ENCODE data around the gene RNFT2. TPM values are rescaled to one million over a fixed set of nuclear protein-coding genes. Genes with fewer than 3 reads are reported as not detected.
A peak's percentile ranks its signal among the peaks of the same experiment; 100 is the strongest.
"Not testable (repeated sequence)": the region's sequence is repeated elsewhere in the genome, so short reads cannot be mapped to it uniquely, and the experiment has no call there.

The RNFT2 gene
- total RNA-seq, 8 experiments from 2014 or later: 0.71 to 56.3 (median 29.9) TPM

DNA sequence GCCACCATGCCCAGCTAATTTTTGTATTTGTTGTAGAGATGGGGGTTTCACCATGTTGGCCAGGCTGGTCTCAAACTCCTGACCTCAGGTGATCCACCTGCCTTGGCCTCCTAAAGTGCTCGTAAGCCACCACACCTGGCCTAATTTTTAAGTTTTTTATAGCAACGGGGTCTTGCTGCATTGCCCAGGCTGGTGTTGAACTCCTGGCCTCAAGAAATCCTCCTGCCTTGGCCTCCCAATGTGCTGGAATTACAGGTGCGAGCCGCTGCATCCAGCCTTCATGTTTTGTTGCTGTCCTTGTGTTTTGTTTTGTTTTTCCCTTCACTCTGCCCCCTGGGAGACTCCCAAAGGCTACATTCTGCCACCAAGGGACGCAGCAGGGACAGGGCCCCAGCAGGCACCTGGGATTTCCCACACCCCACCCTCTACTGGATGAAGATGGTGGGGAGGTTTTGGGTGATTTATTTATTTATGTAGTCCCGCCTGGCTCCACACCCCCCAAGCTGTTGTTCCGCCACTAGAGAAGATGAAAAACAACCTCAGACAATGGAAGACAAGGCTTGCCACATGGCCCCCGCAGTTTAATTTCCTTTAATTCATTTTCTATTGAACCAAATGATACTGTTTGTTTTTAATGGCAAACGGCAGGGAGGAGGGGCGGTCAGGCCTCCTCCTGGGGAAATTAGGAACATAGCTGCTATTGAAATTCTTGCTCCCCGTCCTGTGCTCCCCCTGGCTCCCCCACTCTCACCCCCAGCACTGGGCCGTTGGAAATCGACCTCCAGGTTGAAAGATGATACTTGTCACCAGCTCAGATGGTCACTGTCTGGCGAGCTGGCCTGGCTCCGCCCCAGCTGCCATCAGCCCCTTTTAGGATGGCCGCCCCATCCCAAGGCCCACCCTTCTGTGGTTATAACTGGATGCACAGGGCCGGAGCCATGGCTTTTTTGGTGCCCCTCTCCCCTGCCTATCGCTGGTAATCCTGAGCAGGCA lies 70.3 kb downstream of the RNFT2 start:
- WGBS, 10 experiments: 30 to 100% (median 56%) methylated on average over 1 to 4 of the region's 18 CpGs; no CpG with 5 or more reads in 2 of the 10 experiments
- peak overlapping the region in 1 of 2 donors; percentile 24 for H3K27ac ChIP-seq
- ATAC-seq (replicated peaks in 6 of 8): peak in 4 of 8 experiments; percentile 7 to 44 (median 34)
- in situ Hi-C loops (cut with MboI; ENCODE audit: low pct_unique_long_range_greater_than_20kb in 2 of 9, low sequenced_read_pairs in 9 of 9, unreplicated experiment in 9 of 9): no loop called here
- no peak overlapping the region for H3K4me3 ChIP-seq
- peaks cover 4 to 6% of the 10 kb centered on the region in 2 donors for H3K4me1 ChIP-seq (replicated peaks in 1 of 2)

DNA sequence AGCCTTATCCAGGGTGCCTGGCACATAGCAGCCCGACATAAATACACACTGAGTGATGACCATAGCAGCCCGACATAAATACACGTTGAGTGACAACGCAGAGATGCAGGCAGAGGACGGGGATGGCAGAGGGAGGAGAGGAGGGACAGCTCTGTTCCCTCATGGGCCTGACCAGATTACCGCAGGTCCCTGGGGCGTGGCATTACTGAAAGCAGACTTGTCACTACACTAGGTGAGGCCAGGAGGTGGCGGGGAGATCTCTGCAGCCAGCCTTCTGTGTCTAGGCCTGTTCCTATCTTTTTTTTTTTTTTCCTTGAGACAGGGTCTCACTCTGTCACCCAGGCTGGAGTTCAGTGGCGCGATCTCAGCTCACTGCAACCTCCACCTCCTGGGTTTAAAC lies 74.1 kb downstream of the RNFT2 start:
- in situ Hi-C loops (cut with MboI; ENCODE audit: low pct_unique_long_range_greater_than_20kb in 2 of 9, low sequenced_read_pairs in 9 of 9, unreplicated experiment in 9 of 9): no loop called here
- no peak overlapping the region for H3K27ac ChIP-seq
- no peak for ATAC-seq (replicated peaks in 6 of 8)
- H3K4me1 ChIP-seq (replicated peaks in 1 of 2): peaks cover 4 to 6% of the 10 kb centered on the region in 2 donors
- H3K4me3 ChIP-seq: no peak overlapping the region
- WGBS, 10 experiments: 43 to 100% (median 86%) methylated on average over 1 to 10 of the region's 10 CpGs; no CpG with 5 or more reads in 6 of the 10 experiments

DNA sequence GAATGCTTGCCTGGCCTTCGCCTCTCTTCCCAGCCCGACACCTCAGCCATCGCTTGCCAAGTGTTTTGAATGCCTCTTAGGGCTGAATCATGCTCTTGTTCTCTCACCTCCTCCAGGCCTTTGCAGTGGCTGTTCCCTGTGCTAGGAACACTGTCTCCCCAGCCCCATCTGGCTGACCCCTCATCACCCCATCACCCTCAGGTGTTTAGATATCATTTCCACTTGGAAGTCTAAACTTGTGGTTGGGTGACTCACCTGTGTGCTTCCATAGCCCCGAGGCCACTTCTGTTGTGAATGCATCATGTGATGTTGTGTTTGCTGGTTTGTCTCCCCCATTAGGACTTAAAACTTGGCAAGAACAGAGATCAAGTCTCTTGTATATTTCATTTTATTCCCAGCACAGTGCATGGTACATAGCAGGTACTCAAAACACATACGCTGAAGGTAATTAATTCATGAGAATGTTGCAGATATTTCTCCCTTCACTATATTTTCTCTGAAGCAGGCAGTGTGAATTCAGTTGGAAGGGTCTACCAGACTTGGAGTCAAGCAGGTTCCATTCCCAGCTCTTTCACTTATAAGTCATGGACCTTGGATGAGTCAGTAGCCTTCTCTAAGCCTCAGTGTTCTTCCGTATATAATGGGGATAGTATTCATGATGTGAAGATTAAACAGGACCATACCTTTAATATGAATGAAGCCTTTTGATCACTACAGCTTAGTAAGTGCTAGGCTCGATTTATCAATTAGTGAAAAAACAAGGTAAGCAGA lies 75.3 kb downstream of the RNFT2 start:
- in situ Hi-C loops (cut with MboI; ENCODE audit: low pct_unique_long_range_greater_than_20kb in 2 of 9, low sequenced_read_pairs in 9 of 9, unreplicated experiment in 9 of 9): no loop called here
- no peak for ATAC-seq (replicated peaks in 6 of 8)
- Histone ChIP-seq H3K4me3 (no peak overlapping the region), H3K27ac (no peak overlapping the region), H3K4me1 (replicated peaks in 1 of 2) (peaks cover 9 to 12% of the 10 kb centered on the region in 2 donors)
- WGBS, 10 experiments: 75 to 100% (median 95%) methylated on average over 1 to 6 of the region's 7 CpGs

DNA sequence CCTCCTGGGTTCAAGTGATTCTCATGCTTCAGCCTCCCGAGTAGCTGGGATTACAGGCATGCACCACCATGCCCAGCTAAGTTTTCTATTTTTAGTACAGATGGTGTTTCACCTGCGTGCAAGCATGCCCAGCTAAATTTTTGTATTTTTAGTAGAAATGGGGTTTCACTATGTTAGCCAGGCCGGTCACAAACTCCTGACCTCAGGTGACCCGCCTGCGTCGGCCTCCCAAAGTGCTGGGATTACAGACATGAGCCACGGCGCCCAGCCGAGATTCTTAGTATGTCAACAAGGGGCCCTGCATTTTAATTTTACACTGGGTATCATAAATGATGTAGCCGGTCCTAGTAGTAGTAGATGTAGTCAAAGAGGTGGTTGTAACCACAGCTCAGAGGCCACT lies 76.7 kb downstream of the RNFT2 start:
- H3K27ac ChIP-seq; H3K4me3 ChIP-seq; in situ Hi-C loops (cut with MboI; ENCODE audit: low pct_unique_long_range_greater_than_20kb in 2 of 9, low sequenced_read_pairs in 9 of 9, unreplicated experiment in 9 of 9); ATAC-seq (replicated peaks in 6 of 8): not testable (repeated sequence)
- 71 to 100% (median 95%) methylated on average over 1 to 9 of the region's 10 CpGs; no CpG with 5 or more reads in 3 of the 10 experiments for WGBS, 10 experiments
- peaks cover 7 to 15% of the 10 kb centered on the region in 2 donors for H3K4me1 ChIP-seq (replicated peaks in 1 of 2)

DNA sequence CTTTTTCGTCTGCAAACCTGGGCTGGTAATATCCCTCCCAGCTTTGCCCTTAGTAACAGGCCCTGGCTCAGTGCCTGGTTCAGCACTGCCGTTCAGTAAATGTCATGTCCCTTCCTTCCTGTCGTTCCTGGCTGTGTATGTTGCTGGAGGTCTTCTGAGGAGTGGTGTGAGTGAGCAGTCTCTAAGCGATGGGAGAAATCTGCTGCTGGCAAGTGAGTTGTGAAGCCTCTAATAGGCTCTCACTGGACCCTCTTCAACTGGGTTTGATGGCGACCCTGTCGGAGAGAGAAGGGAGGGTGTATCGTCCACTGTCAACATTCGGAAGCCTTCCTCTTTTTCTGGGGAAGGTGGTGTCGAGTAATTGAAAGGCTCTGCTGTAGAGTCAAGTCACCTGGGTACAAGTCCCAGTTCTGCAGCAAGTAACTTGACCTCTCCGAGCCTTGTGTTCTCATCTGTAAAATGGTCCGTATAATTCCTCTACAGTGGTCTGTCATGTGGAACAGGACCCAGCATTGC lies 80.3 kb downstream of the RNFT2 start:
- peaks cover 7 to 17% of the 10 kb centered on the region in 2 donors for H3K4me1 ChIP-seq (replicated peaks in 1 of 2)
- ATAC-seq (replicated peaks in 6 of 8): peak in 1 of 8 experiments; percentile 15
- H3K4me3 ChIP-seq: peak overlapping the region; percentile 38 to 78 (median 59)
- 27 to 75% (median 45%) methylated on average over 1 to 7 of the region's 11 CpGs for WGBS, 10 experiments
- H3K27ac ChIP-seq: peak overlapping the region; percentile 86 to 97
- in situ Hi-C loops (cut with MboI; ENCODE audit: low pct_unique_long_range_greater_than_20kb in 2 of 9, low sequenced_read_pairs in 9 of 9, unreplicated experiment in 9 of 9): no loop called here

DNA sequence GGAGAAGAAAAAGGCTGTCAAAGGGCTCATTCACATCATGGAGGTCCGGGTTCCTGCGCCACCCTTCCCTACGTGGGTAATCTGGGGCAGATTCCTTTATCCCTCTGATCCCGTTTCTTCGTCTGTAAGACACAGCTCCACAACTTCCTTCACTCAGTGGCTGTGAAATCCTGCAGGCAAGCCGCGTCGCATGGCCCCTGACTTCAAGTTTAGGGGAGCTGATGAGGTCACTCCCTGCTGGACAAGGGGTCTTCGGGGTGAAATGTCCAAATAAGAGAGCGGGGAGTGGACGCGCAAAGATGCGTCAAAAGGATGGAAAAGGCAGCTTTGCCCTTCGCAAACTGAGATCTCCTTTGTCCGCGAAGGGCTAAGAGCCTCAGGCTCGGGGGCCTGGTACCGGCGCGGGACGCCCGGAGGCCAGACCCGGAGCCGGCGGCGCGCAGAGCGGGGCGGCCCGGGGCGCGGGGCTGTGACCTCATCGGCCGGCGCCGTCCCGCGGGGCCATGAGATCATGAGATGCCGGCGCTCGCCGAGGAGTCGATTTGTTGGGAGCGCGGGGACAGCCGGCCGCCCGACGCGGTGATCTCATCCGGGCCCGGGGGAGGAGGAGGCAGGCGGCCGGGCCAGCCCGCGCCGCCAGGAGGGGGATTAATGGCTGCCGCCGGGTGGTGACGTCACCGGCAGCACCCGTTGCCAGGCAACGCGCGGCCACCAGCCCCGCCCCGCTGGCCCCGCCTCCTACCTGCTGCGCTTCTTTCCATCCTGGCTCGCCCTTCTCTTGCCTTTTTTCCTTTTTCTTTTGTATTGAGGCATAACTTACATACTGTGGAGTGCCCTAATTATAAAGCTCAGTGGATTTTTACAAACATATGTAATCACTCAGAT lies 81.1 kb downstream of the RNFT2 start:
- peaks cover 7 to 17% of the 10 kb centered on the region in 2 donors for H3K4me1 ChIP-seq (replicated peaks in 1 of 2)
- 0 to 10% (median 0%) methylated on average over 1 to 21 of the region's 70 CpGs for WGBS, 10 experiments
- H3K27ac ChIP-seq: peak overlapping the region; percentile 86 to 97
- peak overlapping the region; percentile 38 to 78 (median 59) for H3K4me3 ChIP-seq
- in situ Hi-C loops (cut with MboI; ENCODE audit: low pct_unique_long_range_greater_than_20kb in 2 of 9, low sequenced_read_pairs in 9 of 9, unreplicated experiment in 9 of 9): no loop called here
- peak; percentile 95 to 99 (median 98) for ATAC-seq (replicated peaks in 6 of 8)

DNA sequence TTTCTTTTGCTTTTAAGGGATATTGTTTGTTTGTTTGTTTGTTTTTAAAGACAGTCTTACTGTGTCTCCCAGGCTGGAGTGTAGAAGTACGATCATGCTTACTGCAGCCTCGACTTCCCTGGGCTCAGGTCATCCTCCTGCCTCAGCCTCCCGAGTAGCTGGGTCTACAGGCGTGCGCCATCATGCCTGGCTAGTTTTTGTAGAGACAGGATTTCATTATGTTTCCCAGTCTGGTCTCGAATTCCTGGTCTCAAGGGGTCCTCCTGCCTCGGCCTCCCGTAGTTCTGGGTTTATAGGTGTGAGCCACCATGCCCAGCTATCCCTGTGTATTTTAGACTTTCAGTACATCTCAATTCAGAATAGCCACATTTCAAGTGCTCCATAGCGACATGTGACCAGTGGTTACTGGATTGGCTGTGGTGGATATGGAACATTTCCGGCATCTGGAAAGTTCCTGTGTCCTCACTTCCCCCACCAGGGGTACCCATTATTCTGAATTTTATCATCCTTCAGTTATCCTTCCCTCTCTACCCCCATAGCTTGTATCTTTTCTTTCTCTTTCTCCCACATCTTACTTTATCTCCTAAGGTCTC lies 82.0 kb downstream of the RNFT2 start:
- no peak for ATAC-seq (replicated peaks in 6 of 8)
- in situ Hi-C loops (cut with MboI; ENCODE audit: low pct_unique_long_range_greater_than_20kb in 2 of 9, low sequenced_read_pairs in 9 of 9, unreplicated experiment in 9 of 9): no loop called here
- WGBS, 10 experiments: 59 to 100% (median 91%) methylated on average over 3 to 6 of the region's 10 CpGs
- no peak overlapping the region for H3K4me3 ChIP-seq
- no peak overlapping the region for H3K27ac ChIP-seq
- peaks cover 7 to 17% of the 10 kb centered on the region in 2 donors for H3K4me1 ChIP-seq (replicated peaks in 1 of 2)

DNA sequence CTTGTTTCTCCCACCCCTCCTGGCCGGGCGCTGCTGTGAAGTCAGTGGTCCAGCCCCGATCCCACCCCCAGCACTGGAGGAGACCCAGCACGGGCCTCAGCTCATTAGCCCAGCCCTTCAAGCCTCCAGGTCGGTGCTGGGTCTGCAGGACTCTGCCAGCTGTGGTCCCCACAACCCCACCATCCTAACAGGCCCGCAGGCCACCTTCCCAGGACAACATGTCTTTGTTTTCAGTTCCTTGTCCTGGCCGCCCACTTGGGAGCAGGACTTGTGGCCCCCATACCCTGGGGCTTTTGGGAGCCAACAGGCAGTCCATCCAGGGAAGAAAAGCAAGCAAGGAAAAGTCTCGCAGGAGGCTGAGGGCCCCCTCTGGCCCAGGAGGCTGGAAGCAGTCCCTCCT lies 83.2 kb downstream of the RNFT2 start:
- WGBS, 10 experiments: 40 to 100% (median 70%) methylated on average over 1 of the region's 8 CpGs; no CpG with 5 or more reads in 6 of the 10 experiments
- Histone ChIP-seq H3K27ac (no peak overlapping the region), H3K4me1 (replicated peaks in 1 of 2) (peaks cover 7 to 17% of the 10 kb centered on the region in 2 donors), H3K4me3 (no peak overlapping the region)
- in situ Hi-C loops (cut with MboI; ENCODE audit: low pct_unique_long_range_greater_than_20kb in 2 of 9, low sequenced_read_pairs in 9 of 9, unreplicated experiment in 9 of 9): no loop called here
- ATAC-seq (replicated peaks in 6 of 8): no peak

DNA sequence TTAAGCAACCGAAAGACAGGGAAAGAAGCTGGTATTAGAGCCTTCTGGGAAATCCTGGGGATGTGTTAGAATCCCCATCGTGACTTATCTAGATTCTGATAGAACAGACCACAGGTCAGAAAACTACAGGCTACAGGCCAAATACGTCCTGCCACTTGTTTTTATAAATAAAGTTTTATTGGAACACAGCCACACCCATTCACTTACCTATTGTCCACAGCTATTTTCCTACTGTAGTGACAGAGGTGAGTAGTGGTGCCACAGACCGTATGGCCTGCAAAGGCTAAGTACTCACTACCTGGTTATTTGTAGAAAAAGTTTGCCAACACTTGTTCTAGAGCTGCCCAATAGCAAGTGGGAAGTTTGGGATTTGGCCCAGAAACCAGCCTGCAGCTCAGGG lies 89.3 kb downstream of the RNFT2 start:
- Histone ChIP-seq H3K27ac (no peak overlapping the region), H3K4me3 (no peak overlapping the region), H3K4me1 (replicated peaks in 1 of 2) (no peaks in the 10 kb centered on the region)
- 27 to 100% (median 74%) methylated on average over 1 to 4 of the region's 4 CpGs; no CpG with 5 or more reads in 2 of the 10 experiments for WGBS, 10 experiments
- in situ Hi-C loops (cut with MboI; ENCODE audit: low pct_unique_long_range_greater_than_20kb in 2 of 9, low sequenced_read_pairs in 9 of 9, unreplicated experiment in 9 of 9): no loop called here
- ATAC-seq (replicated peaks in 6 of 8): no peak

DNA sequence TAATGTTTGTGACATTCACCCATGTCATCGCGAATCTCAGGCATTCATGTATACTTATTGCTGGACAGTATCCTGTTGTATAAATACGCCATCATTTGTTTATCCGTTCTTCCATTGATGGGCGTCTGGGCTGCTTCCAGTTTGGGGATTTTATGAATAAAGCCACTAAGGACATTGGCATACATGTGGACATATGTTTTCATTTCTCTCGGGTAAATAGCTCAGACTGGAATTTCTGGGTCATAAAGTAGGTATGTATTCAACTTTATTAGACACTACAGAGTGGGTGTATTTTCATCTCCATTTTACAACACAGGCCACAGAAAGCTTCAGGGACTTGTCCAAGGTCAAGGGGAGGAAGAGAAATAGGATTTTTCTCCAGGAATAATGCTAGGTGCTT lies 94.2 kb downstream of the RNFT2 start:
- Histone ChIP-seq H3K27ac (no peak overlapping the region), H3K4me3 (no peak overlapping the region), H3K4me1 (replicated peaks in 1 of 2) (peaks cover 0 to 14% of the 10 kb centered on the region in 2 donors)
- in situ Hi-C loops (cut with MboI; ENCODE audit: low pct_unique_long_range_greater_than_20kb in 2 of 9, low sequenced_read_pairs in 9 of 9, unreplicated experiment in 9 of 9): no loop called here
- ATAC-seq (replicated peaks in 6 of 8): no peak
- WGBS, 10 experiments: 25 to 100% (median 77%) methylated on average over 3 to 6 of the region's 6 CpGs; no CpG with 5 or more reads in 2 of the 10 experiments

DNA sequence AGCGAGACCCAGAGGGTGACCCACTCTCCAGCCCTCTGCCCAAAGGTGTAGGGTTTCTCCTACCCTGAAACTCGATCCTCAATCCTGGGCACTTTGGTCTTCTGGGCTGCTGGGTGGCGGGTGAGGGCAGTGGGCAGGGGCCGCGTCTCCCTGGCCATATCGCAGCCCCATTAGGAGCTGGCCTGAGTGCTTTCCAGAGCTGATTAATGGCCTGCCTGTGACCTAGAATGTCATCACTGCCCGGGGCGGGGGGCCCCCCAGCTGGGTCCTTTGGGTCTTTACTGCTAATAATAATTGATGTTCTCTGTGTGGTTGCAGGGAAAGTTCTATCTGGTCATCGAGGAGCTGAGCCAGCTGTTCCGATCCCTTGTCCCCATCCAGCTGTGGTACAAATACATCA lies 95.4 kb downstream of the RNFT2 start:
- Histone ChIP-seq H3K27ac (peak overlapping the region in 1 of 2 donors; percentile 25), H3K4me1 (replicated peaks in 1 of 2) (peaks cover 0 to 26% of the 10 kb centered on the region in 2 donors), H3K4me3 (no peak overlapping the region)
- peak in 5 of 8 experiments; percentile 34 to 74 (median 57) for ATAC-seq (replicated peaks in 6 of 8)
- in situ Hi-C loops (cut with MboI; ENCODE audit: low pct_unique_long_range_greater_than_20kb in 2 of 9, low sequenced_read_pairs in 9 of 9, unreplicated experiment in 9 of 9): no loop called here
- 91 to 97% methylated on average over 5 to 8 of the region's 10 CpGs; no CpG with 5 or more reads in 8 of the 10 experiments for WGBS, 10 experiments

DNA sequence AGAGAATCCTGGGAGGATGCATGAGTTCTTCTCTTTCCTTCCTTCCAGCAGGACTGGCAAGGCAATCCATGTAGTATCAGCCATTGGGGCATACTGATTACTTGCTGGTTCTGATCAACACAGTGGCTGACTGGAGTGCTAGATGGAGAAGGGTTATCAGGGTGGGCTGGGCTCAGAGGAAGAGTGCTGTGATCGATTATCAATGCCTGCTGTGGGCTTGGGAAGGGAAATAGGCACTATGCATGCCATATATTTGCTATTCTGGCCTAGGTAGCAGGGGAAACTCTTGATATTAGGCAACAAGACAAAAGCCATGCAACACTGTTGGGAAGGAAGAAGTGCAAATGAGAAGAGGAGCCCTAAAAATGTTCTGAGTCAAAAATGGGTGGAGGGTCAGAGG lies 97.4 kb downstream of the RNFT2 start:
- in situ Hi-C loops (cut with MboI; ENCODE audit: low pct_unique_long_range_greater_than_20kb in 2 of 9, low sequenced_read_pairs in 9 of 9, unreplicated experiment in 9 of 9): no loop called here
- H3K4me1 ChIP-seq (replicated peaks in 1 of 2): peaks cover 4 to 37% of the 10 kb centered on the region in 2 donors
- no peak for ATAC-seq (replicated peaks in 6 of 8)
- WGBS, 10 experiments: 0 to 100% (median 90%) methylated on average over 1 of the region's 1 CpG; no CpG with 5 or more reads in 4 of the 10 experiments
- H3K4me3 ChIP-seq: no peak overlapping the region
- H3K27ac ChIP-seq: no peak overlapping the region

Data from motor neuron (in vitro differentiated cells).